HG03025 (cell line): ENCODE data around the gene VCAM1.
"Not testable (repeated sequence)": the region's sequence is repeated elsewhere in the genome, so short reads cannot be mapped to it uniquely, and the experiment has no call there.

Experiments
- ATAC-seq: cut with Tn5 transposase; IDR thresholded peaks from one replicate; pipeline ENCODE4 v1.9.1; 2021; ENCODE audit warnings: mild to moderate bottlenecking, moderate library complexity; ENCODE audit not compliant: unreplicated experiment, low FRiP score

Gene VCAM1

DNA sequence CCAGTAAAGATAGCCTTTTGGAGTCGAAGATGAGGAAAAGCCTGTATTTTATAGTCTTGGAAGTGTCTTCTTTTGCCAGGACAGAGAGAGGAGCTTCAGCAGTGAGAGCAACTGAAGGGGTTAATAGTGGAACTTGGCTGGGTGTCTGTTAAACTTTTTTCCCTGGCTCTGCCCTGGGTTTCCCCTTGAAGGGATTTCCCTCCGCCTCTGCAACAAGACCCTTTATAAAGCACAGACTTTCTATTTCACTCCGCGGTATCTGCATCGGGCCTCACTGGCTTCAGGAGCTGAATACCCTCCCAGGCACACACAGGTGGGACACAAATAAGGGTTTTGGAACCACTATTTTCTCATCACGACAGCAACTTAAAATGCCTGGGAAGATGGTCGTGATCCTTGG is at the start of gene VCAM1:
Gene VCAM1 (plus strand): TSS at position 253 of the 400 bp plus-strand sequence. CDS start 119 bp downstream, at position 372.
- ATAC-seq, result no peak

- no peak for ATAC-seq
Observed at GRCh38 chr1:100670083-100670482, 49.5 kb upstream of the VCAM1 start.

DNA sequence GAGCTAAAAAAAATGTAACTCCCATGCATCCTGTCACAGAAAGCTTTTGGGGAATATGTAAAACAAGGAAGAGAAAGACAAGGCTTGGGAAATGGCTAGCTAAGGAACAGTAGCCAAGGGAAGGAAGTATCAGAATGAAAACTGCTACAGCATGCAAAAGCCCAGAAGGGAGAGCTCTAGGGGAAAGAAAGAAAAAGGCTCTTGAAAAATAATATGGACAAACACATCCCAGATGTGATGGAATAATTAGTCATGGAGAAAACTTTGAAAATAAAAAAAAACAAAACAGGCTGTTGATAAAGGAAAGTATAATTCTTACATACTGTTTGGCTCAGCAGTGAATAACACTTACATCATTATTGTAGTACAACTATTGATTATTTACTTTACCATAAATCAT is 47.9 kb upstream of the VCAM1 start:
- no peak for ATAC-seq

GRCh38 chr1:100683448-100684349 is 35.8 kb upstream of the VCAM1 start:
- no peak for ATAC-seq

DNA sequence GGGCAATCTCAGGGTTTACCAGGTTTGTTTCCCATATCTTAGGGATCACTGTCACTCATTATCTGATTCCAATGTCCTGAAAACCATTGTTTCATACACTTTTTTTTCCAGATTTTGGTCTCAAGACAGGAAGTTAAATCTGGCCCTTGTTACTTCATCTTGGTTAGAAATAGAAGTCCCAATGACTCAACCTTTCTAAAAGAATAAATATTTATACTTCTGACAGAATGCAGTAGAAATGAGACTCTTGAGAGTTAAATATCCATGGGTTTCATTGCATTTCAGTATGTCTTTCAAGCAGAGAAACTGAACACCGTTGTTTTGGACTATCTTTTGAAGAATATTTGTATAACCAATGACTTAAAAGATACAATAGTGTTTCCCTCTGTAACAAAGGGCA is 19.8 kb upstream of the VCAM1 start:
- ATAC-seq, result no peak

DNA sequence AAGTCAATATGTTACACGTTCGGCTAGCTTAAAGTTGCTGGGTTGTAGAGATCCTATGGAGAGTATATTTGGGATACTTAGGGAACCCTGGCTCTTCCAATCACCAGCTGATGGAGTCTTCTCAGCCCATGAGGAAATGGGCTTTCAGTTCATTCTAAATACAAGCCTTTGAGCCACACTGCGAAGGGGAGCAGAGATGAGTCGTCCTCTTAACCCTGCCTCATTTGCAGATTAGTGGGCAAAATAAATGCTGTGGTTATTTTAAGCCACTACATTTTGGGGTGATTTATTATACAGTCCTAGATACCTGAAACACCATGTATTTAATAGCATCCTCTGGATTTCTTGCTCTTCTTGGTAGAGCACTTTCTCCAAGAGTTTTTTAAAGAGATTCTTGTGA is 19.0 kb upstream of the VCAM1 start:
- no peak for ATAC-seq

- ATAC-seq, result no peak
Observed at GRCh38 chr1:100703052-100703451, 16.5 kb upstream of the VCAM1 start.

DNA sequence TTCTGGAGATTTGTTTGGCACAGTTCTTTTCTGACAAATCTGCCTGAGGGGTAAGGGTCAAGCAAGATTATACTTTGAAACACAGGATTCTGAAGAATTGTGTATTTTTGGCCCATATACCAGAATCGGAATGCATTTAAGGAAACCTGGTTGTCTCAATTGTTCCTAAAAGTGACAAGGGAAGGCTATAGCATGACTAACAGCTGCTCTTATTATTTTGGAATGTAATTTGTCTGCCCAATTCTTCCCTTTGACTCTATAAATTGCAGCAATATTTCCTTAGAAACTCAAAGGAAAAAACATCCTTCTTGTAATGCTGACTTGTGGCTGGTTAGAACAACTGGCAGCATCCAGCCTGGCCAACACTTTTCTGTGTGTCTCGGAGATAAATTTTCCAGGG is 15.8 kb upstream of the VCAM1 start:
- no peak for ATAC-seq

GRCh38 chr1:100704473-100704872 is 15.1 kb upstream of the VCAM1 start:
- no peak for ATAC-seq

GRCh38 chr1:100706296-100706695 is 13.2 kb upstream of the VCAM1 start:
- ATAC-seq, result no peak

- ATAC-seq, result no peak
Observed at GRCh38 chr1:100706856-100707255, 12.7 kb upstream of the VCAM1 start.

DNA sequence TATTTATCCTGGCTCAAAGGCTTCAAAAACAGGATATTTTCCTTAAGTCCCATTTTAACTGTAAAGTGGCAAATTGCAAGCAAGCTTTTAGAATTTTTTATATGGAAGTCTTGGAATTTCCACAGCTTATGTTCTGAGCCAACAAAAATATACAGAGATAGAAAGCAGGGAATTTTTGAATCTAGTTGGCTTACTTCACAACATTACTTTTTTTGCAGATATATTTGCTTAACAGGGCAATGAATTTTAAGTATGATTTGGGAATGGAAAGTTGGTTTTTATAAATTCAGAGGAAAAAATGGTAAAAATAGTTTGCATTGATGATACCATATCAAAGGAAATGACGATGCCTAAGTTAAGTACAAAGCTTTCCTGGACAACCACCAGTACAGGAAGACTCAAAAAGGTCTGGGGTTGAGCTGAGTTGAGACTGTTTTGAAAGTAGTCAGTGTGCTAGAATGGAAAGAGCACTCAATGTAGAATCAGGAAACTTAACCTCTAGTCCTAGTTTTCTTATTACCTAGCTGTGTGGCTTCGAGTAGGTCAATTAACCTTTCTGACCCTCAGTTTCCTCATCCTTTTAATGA is 11.0 kb upstream of the VCAM1 start:
- ATAC-seq, result no peak

- ATAC-seq, result no peak
Observed at GRCh38 chr1:100710906-100711682, 8.4 kb upstream of the VCAM1 start.

DNA sequence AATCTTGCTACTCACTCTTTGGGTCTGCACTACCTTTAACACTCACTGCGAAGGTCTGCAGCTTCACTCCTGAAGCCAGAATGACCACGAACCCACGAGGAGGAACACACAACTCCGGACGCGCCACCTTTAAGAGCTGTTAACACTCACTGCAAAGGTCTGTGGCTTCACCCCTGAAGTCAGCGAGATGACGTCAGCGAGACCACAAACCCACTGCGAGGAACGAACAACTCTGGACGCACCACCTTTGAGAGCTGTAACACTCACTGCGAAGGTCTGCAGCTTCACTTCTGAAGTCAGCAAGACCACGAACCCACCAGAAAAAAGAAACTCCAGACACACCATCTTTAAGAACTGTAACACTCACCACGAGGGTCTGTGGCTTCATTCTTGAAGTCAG is 6.5 kb upstream of the VCAM1 start:
- not testable (repeated sequence) for ATAC-seq

DNA sequence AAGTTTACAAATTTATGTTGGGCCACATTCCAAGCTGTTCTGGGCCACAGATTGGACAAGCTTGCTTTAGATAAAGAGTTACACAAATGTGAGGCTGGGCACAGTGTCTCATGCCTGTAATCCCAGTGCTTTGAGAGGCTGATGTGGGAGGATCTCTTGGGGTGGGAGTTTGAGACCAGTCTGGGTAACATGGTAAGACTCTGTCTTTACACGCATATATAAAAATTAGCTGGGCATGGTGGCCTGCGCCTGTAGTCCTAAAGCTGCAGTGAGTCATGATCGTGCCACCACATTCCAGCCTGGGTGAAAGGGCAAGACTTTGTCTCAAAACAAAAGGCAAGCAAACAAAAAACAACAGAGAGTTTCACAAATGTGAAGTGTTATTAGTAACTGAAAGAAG is 5.9 kb upstream of the VCAM1 start:
- ATAC-seq, result no peak

DNA sequence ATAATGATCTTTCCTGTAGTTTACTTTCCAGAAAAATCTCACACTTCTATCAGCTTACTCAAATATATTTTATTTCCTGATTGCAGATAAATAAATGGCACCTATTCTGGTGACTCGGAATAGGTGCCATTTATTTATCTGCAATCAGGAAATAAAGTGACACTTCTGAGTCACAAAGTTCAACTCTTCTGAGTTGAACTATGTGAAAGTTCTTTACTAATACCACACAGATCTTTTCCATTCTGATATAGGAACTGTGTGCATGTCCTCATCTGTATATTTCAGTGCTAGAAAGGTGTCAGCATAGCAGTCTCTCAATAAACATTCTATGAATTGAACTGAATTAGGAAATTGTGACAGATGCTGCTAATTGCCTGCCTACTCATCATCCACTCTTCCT is 4.9 kb upstream of the VCAM1 start:
- ATAC-seq, result no peak

- no peak for ATAC-seq
Observed at GRCh38 chr1:100717218-100717617, 2.3 kb upstream of the VCAM1 start.

DNA sequence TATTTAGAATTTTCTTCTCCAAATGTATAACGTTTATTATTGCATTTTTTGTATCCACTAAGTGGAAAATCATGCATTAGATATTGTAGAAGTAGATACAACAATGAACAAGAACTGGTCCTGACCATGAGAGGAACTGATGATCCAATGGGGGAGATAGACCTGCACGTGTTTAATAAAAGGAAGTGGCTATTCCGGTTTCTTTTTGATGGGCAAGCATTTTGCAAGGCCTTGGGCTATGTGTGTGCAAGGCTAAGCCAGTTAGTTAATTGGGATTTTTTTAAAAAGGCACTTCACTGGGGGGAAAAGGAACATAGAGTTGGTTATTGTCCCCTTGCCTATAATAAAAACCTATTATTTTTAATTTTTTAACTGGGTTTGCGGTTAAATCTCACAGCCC is 961 bp upstream of the VCAM1 start:
- no peak for ATAC-seq

- no peak for ATAC-seq
Observed at GRCh38 chr1:100720101-100720500, 559 bp downstream of the VCAM1 start.

- ATAC-seq, result no peak
Observed at GRCh38 chr1:100720751-100721150, 1.2 kb downstream of the VCAM1 start.

DNA sequence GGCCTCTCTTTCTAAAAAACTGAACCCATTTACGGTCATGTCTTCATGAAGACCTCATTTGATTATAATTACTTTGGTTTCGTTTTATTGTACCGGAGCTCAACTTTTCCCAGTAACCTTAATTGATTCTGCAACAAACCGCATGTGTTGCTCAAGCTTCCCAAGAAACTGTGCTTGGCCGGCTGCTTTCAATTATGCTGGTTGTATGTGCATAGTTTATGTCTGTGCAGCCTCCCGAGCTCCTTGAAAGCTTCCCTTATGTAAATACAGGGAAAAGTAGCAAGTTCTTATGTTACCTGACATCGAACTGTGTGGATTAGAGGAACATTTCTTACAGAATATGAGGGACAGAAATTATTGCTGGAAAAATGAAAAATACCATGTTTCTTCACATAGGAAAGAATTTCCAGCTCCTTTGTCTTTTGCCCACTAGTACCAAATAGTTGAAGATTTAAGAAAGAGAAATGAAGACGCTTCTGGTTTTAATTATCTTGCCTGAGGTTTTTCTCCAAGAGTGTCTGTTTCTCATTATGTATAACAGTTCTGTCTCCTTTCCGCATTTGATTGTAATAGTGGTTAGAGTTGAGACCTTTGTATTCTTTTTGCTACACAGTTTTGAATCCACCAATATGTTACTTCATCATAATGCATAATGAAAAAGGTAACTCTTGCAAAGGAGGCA is 2.1 kb downstream of the VCAM1 start:
- no peak for ATAC-seq
